Measurements from ENCODE around the gene BCAR1. TPM values are rescaled to one million over a fixed set of nuclear protein-coding genes. Genes with fewer than 3 reads are reported as not detected.

Gene BCAR1
- total and polyA plus RNA-seq, 2 experiments from 2014 or later = 37.9 to 140 TPM

GRCh38 chr16:75266738-75267630 is 15.6 kb upstream of the BCAR1 start:
- TF ChIP-seq ZNF331 (CRISPR knock-in tag; IDR thresholded peaks at IDR 0.05; ENCODE audit: low read depth) = no peak
- Histone ChIP-seq H3K4me3 (no peak overlapping the region; the same call in 1 of the 2 replicates), H2AFZ (no peak overlapping the region), H3K9me2 (ENCODE audit: insufficient read depth) (no peaks in the 10 kb centered on the region), H3K4me2 (peak overlapping the region; percentile 85; the same call in 1 of the 2 replicates), H3F3A (replicated peaks; ENCODE audit: low read depth) (0 out of 2 replicates have a peak, but pooled peaks cover 7% of the 10 kb centered on the region), H4K20me1 (replicated peaks; ENCODE audit: insufficient read depth) (peaks cover 25% of the 10 kb centered on the region), H3K36me3 (ENCODE audit: insufficient read depth) (no peaks in the 10 kb centered on the region), H3K27ac (ENCODE audit: low read depth) (no peak overlapping the region), H3K4me1 (ENCODE audit: insufficient read depth) (peaks cover 17% of the 10 kb centered on the region; the same call in 1 of the 2 replicates), H3K27me3 (ENCODE audit: insufficient read depth) (no peaks in the 10 kb centered on the region), H3K79me2 (replicated peaks; ENCODE audit: insufficient read depth) (peaks cover 36% of the 10 kb centered on the region)
- Mint-ChIP-seq H3K4me3 (peak overlapping the region; percentile 74), H3K36me3 (ENCODE audit: low read depth) (peaks cover 11% of the 10 kb centered on the region; the same call in 2 of the 3 replicates), H3K27me3 (ENCODE audit: insufficient read depth, low read depth, poor library complexity) (peaks cover 21% of the 10 kb centered on the region), H3K9me3 (no peaks in the 10 kb centered on the region), H3K27ac (peak overlapping the region; percentile 78; the same call in 1 of the 2 replicates), H3K4me1 (peaks cover 32% of the 10 kb centered on the region)
- DNase-seq (ENCODE audit: low spot score) (no peak), ATAC-seq (no peak)

GRCh38 chr16:75265911-75266701 is 14.7 kb upstream of the BCAR1 start:
- no peaks in the 10 kb centered on the region for H3K36me3 ChIP-seq (ENCODE audit: insufficient read depth)
- no peaks in the 10 kb centered on the region for H3K9me2 ChIP-seq (ENCODE audit: insufficient read depth)
- peak overlapping the region; percentile 74 for H3K4me3 Mint-ChIP-seq
- H3F3A ChIP-seq (replicated peaks; ENCODE audit: low read depth) = 0 out of 2 replicates have a peak, but pooled peaks cover 7% of the 10 kb centered on the region
- peaks cover 11% of the 10 kb centered on the region; the same call in 2 of the 3 replicates for H3K36me3 Mint-ChIP-seq (ENCODE audit: low read depth)
- peak overlapping the region; percentile 97 for H3K4me2 ChIP-seq
- DNase-seq (ENCODE audit: low spot score) = peak; percentile 92
- H3K27me3 Mint-ChIP-seq (ENCODE audit: insufficient read depth, low read depth, poor library complexity) = peaks cover 17% of the 10 kb centered on the region
- peak overlapping the region; percentile 63; the same call in 1 of the 2 replicates for H2AFZ ChIP-seq
- H3K4me1 Mint-ChIP-seq = peaks cover 39% of the 10 kb centered on the region
- ATAC-seq = peak; percentile 67
- peak overlapping the region; percentile 78; the same call in 1 of the 2 replicates for H3K27ac Mint-ChIP-seq
- no peaks in the 10 kb centered on the region for H3K9me3 Mint-ChIP-seq
- no peak overlapping the region for H3K27ac ChIP-seq (ENCODE audit: low read depth)
- H3K4me1 ChIP-seq (ENCODE audit: insufficient read depth) = peaks cover 26% of the 10 kb centered on the region
- H4K20me1 ChIP-seq (replicated peaks; ENCODE audit: insufficient read depth) = peaks cover 27% of the 10 kb centered on the region
- no peaks in the 10 kb centered on the region for H3K27me3 ChIP-seq (ENCODE audit: insufficient read depth)
- peak overlapping the region; percentile 97 for H3K4me3 ChIP-seq
- TF ChIP-seq ZNF331 (CRISPR knock-in tag; IDR thresholded peaks at IDR 0.05; ENCODE audit: low read depth) (no peak), POLR2AphosphoS5 (IDR thresholded peaks at IDR 0.05; ENCODE audit: low read depth) (peak; percentile 56; the same call in 1 of the 2 replicates), NANOG (IDR thresholded peaks at IDR 0.05; ENCODE audit: borderline replicate concordance) (no peak), CREB1 (CRISPR knock-in tag; IDR thresholded peaks at IDR 0.05; ENCODE audit: low read depth) (no peak), ZNF114 (CRISPR knock-in tag; IDR thresholded peaks at IDR 0.05) (no peak)
- H3K79me2 ChIP-seq (replicated peaks; ENCODE audit: insufficient read depth) = peaks cover 45% of the 10 kb centered on the region
